NCI-H1417 (cell line): ENCODE results near the gene AIRE.
"Not testable (repeated sequence)": the region's sequence is repeated elsewhere in the genome, so short reads cannot be mapped to it uniquely, and the experiment has no call there.

ENCODE experiments used
- DNase-seq, 3 experiments: peaks; one replicate each; lab custom pipeline; 2025; lab: John Stamatoyannopoulos, UW

AIRE gene

DNA sequence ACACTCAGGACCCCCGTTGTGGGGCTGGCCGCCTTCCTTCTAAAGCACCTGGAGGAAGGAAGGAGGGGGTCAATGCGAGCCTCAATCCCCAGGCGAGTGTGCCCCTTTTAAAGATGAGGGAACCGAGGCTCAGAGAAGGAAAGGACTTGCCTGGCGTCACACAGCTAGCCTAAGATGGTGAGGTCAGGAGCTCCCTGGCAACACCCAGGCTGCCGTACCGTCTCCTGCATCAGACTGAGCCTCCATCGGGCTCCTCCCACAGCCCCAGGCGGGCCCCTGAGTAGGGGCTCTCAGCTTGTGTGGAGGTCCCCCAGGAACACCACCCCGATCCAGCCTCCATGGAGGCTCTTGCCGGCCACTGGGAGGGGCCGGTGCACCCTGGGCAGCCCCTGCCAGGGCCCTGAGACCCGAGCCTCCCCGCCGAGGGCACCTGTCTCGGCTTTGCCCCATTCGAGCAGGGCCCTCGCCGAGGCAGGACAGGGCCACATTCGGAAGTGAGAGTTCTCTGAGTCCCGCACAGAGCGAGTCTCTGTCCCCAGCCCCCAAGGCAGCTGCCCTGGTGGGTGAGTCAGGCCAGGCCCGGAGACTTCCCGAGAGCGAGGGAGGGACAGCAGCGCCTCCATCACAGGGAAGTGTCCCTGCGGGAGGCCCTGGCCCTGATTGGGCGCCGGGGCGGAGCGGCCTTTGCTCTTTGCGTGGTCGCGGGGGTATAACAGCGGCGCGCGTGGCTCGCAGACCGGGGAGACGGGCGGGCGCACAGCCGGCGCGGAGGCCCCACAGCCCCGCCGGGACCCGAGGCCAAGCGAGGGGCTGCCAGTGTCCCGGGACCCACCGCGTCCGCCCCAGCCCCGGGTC is at the start of gene AIRE:
Gene AIRE (plus strand): TSS at position 739 of the 855 bp plus-strand sequence. CDS start 131 bp downstream, outside the sequence.
- DNase-seq: no peak

DNA sequence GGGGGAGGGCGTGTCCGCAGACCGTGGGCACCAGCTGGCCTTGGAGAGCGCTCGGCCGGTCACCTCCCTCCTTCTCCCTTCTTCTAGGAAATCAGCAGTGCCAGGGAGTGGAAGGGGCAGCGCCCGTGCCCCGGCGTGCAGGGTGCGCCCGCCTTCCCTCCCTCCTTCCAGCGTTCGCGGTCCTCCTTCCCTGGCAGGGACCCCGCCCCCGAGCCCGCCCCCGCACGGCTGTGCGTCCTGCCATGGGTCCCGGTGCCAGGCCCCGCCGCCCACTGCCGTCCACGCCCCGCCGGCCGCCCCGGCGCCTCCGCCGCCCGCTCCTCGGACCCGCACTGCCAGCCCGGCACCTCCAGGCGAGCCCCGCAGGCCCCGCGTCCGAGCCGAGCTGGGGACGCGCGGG is 45.3 kb upstream of the AIRE start:
- DNase-seq: not testable (repeated sequence)

- DNase-seq: not testable (repeated sequence)
Observed at GRCh38 chr21:44240842-44241241, 44.8 kb upstream of the AIRE start, which contains the start of gene ICOSLG. TSS of gene ICOSLG (minus strand) at chr21:44240943. CDS start at chr21:44240817, 126 bp downstream.

DNA sequence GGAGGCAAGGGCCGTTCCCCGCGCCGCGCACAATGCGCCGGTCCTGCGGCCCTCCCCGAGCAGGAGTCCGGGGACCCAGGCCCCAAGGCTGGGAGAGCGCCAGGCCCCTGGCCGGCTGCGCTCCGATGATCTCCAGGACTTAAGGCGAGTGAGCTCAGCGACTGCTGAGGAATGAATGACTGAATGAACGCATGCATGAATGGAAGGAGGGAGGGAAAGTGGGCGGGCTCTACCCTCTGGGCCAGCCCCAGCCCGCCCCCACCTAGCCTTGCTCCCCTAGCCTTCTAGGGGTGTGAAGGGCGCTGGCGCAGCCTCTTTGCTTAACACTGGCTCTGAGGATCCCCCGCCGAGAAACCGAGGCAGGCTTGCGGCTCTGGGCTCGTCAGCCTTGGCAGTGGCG is 44.4 kb upstream of the AIRE start:
- not testable (repeated sequence) for DNase-seq

DNA sequence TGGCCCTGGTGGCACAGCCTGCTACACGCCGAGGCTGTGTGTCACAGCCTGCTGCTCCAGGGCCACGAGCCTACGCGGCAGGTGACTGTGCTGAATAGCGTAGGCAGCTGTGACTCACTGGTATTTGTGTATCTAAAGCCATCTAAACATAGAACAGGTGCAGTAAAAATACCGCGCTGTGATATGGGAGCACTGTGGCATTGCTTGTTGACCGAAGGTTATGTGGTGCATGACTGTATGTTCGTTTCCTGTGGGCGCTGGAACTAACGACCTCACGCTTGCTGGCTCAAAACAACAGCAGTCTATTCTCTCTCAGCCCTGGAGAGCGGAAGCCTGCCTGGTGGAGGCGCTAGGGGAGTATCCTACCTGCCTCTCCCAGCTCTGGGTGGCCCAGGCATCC is 41.7 kb upstream of the AIRE start:
- DNase-seq: not testable (repeated sequence)

- DNase-seq: not testable (repeated sequence)
Observed at GRCh38 chr21:44247904-44248303, 37.8 kb upstream of the AIRE start.

DNA sequence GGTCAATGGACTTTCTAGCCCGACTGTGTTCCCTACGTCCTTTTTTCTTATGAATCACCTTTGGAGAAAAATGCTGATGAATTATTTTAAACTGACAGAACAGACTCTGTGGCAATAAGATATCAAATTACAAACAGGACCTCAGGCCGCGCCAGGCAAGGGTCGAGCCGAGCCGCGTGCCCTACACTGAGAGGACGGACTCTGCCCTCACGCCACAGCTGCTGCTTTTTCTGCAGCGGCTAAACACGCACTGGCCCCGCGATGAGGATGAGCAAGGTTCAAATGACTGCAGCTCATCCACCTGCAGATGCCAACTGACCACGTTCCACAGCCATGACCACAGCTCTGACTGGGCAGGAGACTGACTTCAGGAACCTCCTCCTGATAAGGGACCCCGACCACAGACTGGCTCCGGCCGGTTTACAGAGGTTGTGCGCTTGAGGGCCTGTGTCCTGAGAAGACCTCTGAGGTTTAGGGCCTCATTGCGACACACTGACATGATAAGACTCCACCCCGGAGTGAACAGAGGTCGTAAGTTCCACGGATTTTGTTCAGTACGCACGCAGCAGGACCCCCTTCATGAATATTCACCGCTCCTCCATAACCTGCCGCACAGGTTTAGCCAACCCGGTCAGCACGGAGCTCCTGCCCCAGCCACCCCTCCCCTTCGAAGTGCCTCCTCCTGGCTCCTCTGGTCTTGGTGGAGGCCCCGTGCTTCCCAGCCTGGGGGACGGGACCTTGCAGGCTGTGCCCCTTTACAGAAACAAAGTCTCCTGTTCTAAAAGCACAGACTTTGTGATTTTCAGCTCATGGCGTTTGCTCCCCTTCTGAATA is 36.3 kb upstream of the AIRE start:
- not testable (repeated sequence) for DNase-seq

- DNase-seq: no peak
Observed at GRCh38 chr21:44253832-44254710, 31.6 kb upstream of the AIRE start.

DNA sequence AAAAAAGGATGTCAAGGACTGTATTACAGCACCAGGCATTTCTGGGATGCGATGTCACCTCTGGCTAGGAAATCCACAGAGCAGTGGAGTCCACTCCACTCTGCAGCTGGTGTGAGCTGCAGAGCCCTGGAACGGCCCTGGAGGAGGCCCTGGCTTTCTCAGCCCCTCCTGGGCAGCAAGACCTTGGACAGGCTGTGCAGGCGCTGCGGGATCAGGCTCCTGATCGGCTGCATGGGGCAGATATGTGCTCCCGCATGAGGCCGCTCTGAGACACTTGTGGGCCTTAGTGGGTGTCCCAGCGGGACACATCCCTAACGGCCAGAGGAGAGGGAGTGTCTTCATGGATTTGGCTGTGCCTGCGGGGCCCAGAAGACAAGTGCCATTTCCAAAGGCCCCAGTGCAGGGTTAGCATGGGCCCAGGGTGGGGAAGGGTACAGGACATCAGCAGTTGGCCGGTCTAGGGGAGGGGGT is 30.1 kb upstream of the AIRE start:
- no peak for DNase-seq

GRCh38 chr21:44258056-44258725 is 27.5 kb upstream of the AIRE start:
- DNase-seq: no peak

DNA sequence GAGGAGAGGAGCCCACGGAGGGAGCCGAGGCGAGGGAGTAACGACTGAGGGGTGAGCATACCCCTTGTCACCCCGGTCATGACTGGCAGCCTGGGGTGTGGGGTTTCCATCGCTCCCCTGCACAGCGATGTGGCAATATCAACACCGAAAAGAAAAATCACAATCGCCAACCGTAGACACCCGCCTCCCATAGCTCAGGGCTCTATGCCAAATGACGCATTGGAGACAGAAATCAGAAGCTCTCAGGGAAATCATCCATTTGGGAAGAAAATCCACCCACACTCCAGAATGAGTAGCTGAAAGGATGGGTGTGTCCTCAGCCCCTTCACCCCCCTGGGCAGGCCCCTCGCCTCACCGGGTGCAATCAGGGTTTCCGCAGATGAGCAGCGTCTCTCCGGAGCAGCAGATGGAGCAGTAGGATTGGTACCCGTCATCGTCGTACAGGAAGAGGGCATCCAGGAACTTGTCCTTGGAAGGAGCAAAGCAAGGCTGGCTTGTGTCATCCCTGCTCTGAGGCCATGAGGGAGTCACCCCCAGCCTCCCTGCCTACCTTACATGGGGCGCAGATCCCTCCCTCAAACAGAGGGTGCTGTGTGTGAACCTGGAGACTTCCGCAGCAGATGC is 26.5 kb upstream of the AIRE start:
- DNase-seq: no peak

- DNase-seq: no peak
Observed at GRCh38 chr21:44260066-44260465, 25.6 kb upstream of the AIRE start.

DNA sequence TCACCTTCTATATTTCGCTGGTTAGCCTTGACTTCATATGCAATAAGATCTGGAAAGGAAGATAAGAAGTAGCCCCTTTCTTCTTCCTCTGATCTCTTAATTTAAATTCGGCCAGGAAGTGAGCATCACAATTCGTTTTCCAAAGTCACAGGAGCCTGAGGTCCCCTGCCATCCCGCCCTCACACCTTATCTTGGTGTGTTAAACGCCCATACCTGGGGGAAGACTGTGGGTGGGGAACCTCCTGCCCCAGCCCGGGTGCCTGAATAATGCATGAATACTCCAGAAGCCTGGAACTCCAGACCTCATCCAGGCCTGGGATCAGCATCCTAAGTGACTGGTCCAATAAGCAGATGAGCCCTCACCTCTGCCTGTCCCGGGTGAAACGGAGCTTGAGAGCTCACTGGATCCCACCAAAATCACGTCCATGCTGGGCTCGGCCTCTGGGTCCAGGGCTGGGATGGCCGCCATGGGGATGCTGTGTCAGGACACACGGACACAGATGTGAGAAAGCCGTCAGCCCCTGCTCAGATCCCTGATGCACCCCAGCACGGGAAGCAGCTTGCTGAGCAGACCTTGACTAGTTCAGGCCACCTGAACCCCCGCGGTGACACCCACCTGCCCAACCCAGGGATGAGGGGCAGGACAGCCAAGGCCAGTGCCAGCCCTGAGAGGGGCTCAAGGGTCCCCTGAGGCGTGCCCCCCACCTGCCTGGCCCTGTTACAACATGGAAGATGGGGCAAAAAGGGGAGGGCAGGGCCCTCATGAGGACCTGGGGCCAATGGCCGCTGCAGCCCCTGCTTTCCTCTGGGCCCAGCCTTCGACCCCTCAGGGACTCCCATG is 24.7 kb upstream of the AIRE start:
- no peak for DNase-seq

DNA sequence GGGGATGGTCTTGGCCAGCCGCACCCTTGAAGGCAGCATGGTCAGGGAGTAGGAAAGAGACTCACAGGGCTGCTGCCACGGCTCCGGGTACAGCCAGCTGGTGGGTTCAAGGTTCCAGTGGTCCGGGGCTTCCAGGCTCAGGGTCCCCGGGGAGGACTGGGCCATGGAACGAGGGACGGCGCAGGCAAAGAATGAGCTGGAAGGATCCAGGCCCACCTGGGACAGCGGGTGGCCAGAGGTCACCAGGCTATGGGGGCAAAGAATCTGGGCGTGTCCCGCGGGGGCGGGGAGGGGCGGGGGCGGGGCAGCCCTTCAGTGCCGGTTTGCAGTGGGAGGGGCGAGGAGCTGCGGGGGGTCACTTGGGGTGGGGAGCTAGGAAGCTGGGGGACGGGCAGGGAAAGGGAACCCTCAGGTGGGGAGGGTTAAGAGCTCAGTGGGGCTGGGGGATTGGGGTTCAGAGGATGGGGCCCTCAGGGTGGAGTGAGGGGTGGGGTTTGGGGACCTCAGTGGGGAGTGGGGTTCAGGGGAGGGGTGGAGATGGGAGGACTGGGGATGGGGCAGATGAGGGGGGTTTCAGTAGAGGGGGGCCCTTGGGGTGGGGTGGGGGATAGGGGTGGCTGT is 23.9 kb upstream of the AIRE start, which contains the start of gene DNMT3L:
Gene DNMT3L (minus strand): TSS at position 223 of the 621 bp plus-strand sequence. CDS start 638 bp downstream, outside the sequence.
- DNase-seq: no peak

GRCh38 chr21:44262338-44263056 is 23.2 kb upstream of the AIRE start:
- no peak for DNase-seq

DNA sequence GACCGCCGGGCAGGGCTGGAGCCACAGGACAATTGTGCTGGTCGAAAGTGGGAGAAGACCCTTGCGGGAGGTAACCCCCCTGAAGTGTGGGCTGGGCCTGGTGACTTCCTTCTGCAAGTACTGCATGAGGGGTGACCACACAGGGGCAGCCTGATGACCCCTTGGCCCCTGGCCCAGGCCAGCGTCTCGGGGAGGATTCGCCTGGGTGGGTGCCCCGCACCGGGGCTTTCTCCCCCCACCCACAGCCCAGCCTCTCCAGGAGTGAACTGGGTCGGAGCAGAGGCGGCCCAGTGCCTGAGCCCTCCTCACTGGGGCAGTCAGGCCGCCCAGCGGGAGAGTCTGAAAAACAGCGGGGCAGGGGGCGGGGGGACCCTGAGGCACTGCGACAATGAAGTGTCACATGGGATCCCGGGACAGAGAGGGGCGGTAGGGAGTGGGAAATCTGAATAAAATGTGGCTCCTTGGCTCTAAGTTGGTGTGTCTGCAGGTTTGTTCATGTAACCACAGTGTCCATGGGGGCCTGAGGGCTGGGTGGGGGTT is 22.4 kb upstream of the AIRE start:
- no peak for DNase-seq

GRCh38 chr21:44263768-44264167 is 21.9 kb upstream of the AIRE start:
- DNase-seq: no peak

DNA sequence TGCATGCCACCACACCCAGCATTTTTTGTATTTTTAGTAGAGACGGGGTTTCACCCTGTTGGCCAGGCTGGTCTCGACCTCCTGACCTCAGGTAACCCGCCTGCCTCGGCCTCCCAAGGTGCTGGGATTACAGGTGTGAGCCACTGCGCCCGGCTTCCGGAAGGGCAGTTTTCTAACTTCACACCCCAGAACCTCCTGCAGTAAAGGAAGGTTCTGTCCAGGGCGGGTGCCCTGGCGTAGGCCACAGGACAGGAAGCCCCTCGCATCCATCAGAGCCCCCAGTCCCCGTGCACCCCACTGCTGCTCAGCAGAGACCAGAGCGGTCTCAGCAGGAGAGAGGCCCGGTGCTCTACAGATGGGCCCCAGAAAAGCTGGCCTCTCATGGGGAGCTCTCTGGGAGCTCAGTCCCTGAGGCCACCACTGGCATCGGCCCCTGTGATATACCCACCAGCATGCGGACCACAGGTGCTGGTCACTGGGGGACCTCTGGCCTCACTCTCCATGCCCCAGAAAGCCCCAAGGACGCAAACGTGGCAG is 19.9 kb upstream of the AIRE start:
- DNase-seq: no peak
